Natural killer cell (primary cell): ENCODE measurements around the gene SYNPR. TPM values are rescaled to one million over a fixed set of nuclear protein-coding genes. Genes with fewer than 3 reads are reported as not detected.

Source experiments
- ATAC-seq, 3 donors: fragments of 150-1000 bp in 2 of 3; fragments of 200-7000 bp in 1 of 3; cut with Tn5 transposase; 1 replicate in 1 of 3; 2 replicates in 2 of 3; pipeline ENCODE4 v1.10.0; 2021; ENCODE audit warnings: mild to moderate bottlenecking in 2 of 3, moderate library complexity in 2 of 3
- DNase-seq, 2 donors: peaks; one replicate each; pipeline versions ENCODE4 v3.0.0 to v3.0.0-alpha.2; 2013 to 2021; ENCODE audit warnings: mixed read lengths in 1 of 2
- H3K27ac ChIP-seq: one replicate; pipeline ENCODE4 v1.5.1; 2013; ENCODE audit warnings: mild to moderate bottlenecking, low read length
- H3K27me3 ChIP-seq: one replicate; pipeline ENCODE4 v1.6.1; 2013; ENCODE audit warnings: low read length; ENCODE audit not compliant: control insufficient read depth, insufficient read depth
- H3K36me3 ChIP-seq: one replicate; pipeline ENCODE4 v1.6.1; 2013; ENCODE audit warnings: low read length; ENCODE audit not compliant: control insufficient read depth, insufficient read depth
- H3K4me1 ChIP-seq: one replicate; pipeline ENCODE4 v1.6.1; 2013; ENCODE audit warnings: low read length; ENCODE audit not compliant: control insufficient read depth, insufficient read depth
- H3K4me3 ChIP-seq: one replicate; pipeline ENCODE4 v1.5.1; 2013; ENCODE audit warnings: low read length
- H3K9me3 ChIP-seq: one replicate; pipeline ENCODE4 v1.6.1; 2013; ENCODE audit warnings: low read length; ENCODE audit not compliant: control insufficient read depth, insufficient read depth
- H3K27ac Mint-ChIP-seq, 2 donors: one replicate each; pipeline ENCODE4 v1.8.0; 2022; ENCODE audit warnings: mild to moderate bottlenecking in 2 of 2, mixed read lengths in 2 of 2, moderate library complexity in 1 of 2
- H3K27me3 Mint-ChIP-seq, 2 donors: one replicate each; pipeline ENCODE4 v1.8.0; 2022; ENCODE audit warnings: low read depth in 2 of 2, mixed read lengths in 2 of 2
- H3K36me3 Mint-ChIP-seq: one replicate; pipeline ENCODE4 v1.8.0; 2022; ENCODE audit warnings: mixed read lengths
- H3K4me1 Mint-ChIP-seq, 2 donors: one replicate each; pipeline ENCODE4 v1.8.0; 2022; ENCODE audit warnings: mixed read lengths in 2 of 2
- H3K4me3 Mint-ChIP-seq: one replicate; pipeline ENCODE4 v1.8.0; 2022; ENCODE audit warnings: mild to moderate bottlenecking, moderate library complexity, mixed read lengths
- H3K9me3 Mint-ChIP-seq, 2 donors: one replicate each; pipeline ENCODE4 v1.8.0; 2022; ENCODE audit warnings: mixed read lengths in 2 of 2
- CTCF ChIP-seq: fragments of 200-600 bp; IDR thresholded peaks from one replicate; pipeline ENCODE4 v1.8.0; 2022; ENCODE audit warnings: antibody characterized with exemption
- WGBS: methylation state at CpG from one replicate; pipeline ENCODE4 v1.1.7; 2013; ENCODE audit warnings: missing lambda C conversion rate; ENCODE audit not compliant: insufficient coverage; 5-methylcytosine and 5-hydroxymethylcytosine counted together
- intact Hi-C: fragments of 100-400 bp; cut with micrococcal nuclease; formaldehyde crosslinking; loops from one replicate; pipeline ENCODE4 v1.14.2; 2022
- total RNA-seq, 4 donors: library from RNA; stranded (reverse); fragments of 120-200 nt in 1 of 4; gene quantifications; one replicate each; pipeline versions ENCODE4 v1.2.3 to v1.2.4, GENCODE V29; 2013 to 2022

SYNPR gene
- total RNA-seq, 3 donors from 2014 or later (not counting 1 experiment from before 2014, with no cell fraction given): not detected

GRCh38 chr3:63514678-63515077 lies 236.6 kb downstream of the SYNPR start:
- Histone ChIP-seq H3K27me3 (no peaks in the 10 kb centered on the region), H3K4me3 (no peak overlapping the region), H3K36me3 (no peaks in the 10 kb centered on the region), H3K27ac (no peak overlapping the region), H3K4me1 (no peaks in the 10 kb centered on the region), H3K9me3 (no peaks in the 10 kb centered on the region)
- Mint-ChIP-seq H3K4me3 (no peak overlapping the region), H3K27me3 (no peaks in the 10 kb centered on the region), H3K9me3 (peaks cover 3 to 7% of the 10 kb centered on the region in 2 donors), H3K36me3 (no peaks in the 10 kb centered on the region), H3K27ac (no peak overlapping the region), H3K4me1 (no peaks in the 10 kb centered on the region)
- ATAC-seq (no peak), DNase-seq (no peak)
- WGBS: 91% methylated on average over 3 of the region's 4 CpGs
- intact Hi-C loops: no loop called here
- no peak for TF ChIP-seq CTCF

GRCh38 chr3:63519426-63519825 lies 241.3 kb downstream of the SYNPR start:
- Histone ChIP-seq H3K4me1 (no peaks in the 10 kb centered on the region), H3K9me3 (no peaks in the 10 kb centered on the region), H3K27me3 (no peaks in the 10 kb centered on the region), H3K36me3 (no peaks in the 10 kb centered on the region), H3K4me3 (no peak overlapping the region), H3K27ac (no peak overlapping the region)
- Mint-ChIP-seq H3K4me1 (no peaks in the 10 kb centered on the region), H3K27me3 (no peaks in the 10 kb centered on the region), H3K4me3 (no peak overlapping the region), H3K36me3 (no peaks in the 10 kb centered on the region), H3K9me3 (peaks cover under 1 to 5% of the 10 kb centered on the region in 2 donors), H3K27ac (no peak overlapping the region)
- no peak for DNase-seq
- no peak for TF ChIP-seq CTCF
- 89% methylated on average over 1 of the region's 3 CpGs for WGBS
- intact Hi-C loops: no loop called here
- ATAC-seq: no peak

GRCh38 chr3:63521657-63522056 lies 243.5 kb downstream of the SYNPR start:
- Mint-ChIP-seq H3K4me1 (no peaks in the 10 kb centered on the region), H3K36me3 (no peaks in the 10 kb centered on the region), H3K27ac (no peak overlapping the region), H3K4me3 (no peak overlapping the region), H3K27me3 (no peaks in the 10 kb centered on the region), H3K9me3 (peaks cover 0 to 2% of the 10 kb centered on the region in 2 donors)
- no peak for TF ChIP-seq CTCF
- intact Hi-C loops: no loop called here
- Histone ChIP-seq H3K4me1 (no peaks in the 10 kb centered on the region), H3K36me3 (no peaks in the 10 kb centered on the region), H3K4me3 (no peak overlapping the region), H3K27ac (no peak overlapping the region), H3K27me3 (no peaks in the 10 kb centered on the region), H3K9me3 (no peaks in the 10 kb centered on the region)
- 72% methylated on average over 1 of the region's 1 CpG for WGBS
- no peak for ATAC-seq
- DNase-seq: no peak

GRCh38 chr3:63523100-63523499 lies 245.0 kb downstream of the SYNPR start:
- Mint-ChIP-seq H3K27ac (no peak overlapping the region), H3K36me3 (no peaks in the 10 kb centered on the region), H3K9me3 (peaks cover 0 to 5% of the 10 kb centered on the region in 2 donors), H3K4me3 (no peak overlapping the region), H3K4me1 (no peaks in the 10 kb centered on the region), H3K27me3 (no peaks in the 10 kb centered on the region)
- Histone ChIP-seq H3K4me3 (no peak overlapping the region), H3K27me3 (no peaks in the 10 kb centered on the region), H3K27ac (no peak overlapping the region), H3K36me3 (no peaks in the 10 kb centered on the region), H3K4me1 (no peaks in the 10 kb centered on the region), H3K9me3 (no peaks in the 10 kb centered on the region)
- TF ChIP-seq CTCF: no peak
- DNase-seq (no peak), ATAC-seq (no peak)
- intact Hi-C loops: no loop called here
- WGBS: 70% methylated on average over 5 of the region's 5 CpGs
